ENCODE results near the gene JUND. TPM values are rescaled to one million over a fixed set of nuclear protein-coding genes. Genes with fewer than 3 reads are reported as not detected.

JUND gene
- total and polyA plus RNA-seq, 2 experiments from 2014 or later = 40.0 to 181 TPM

GRCh38 chr19:18264971-18265540 lies 16.4 kb downstream of the JUND start:
- DNase-seq (ENCODE audit: low spot score) = no peak
- no peak for ATAC-seq
- no peaks in the 10 kb centered on the region for H3K4me1 Mint-ChIP-seq
- Histone ChIP-seq H4K20me1 (replicated peaks; ENCODE audit: insufficient read depth) (no peaks in the 10 kb centered on the region), H3K4me3 (no peak overlapping the region), H3F3A (replicated peaks; ENCODE audit: low read depth) (no peaks in the 10 kb centered on the region), H3K4me1 (ENCODE audit: insufficient read depth) (no peaks in the 10 kb centered on the region), H3K27ac (ENCODE audit: low read depth) (no peak overlapping the region), H3K27me3 (ENCODE audit: insufficient read depth) (no peaks in the 10 kb centered on the region), H3K4me2 (no peak overlapping the region), H2AFZ (no peak overlapping the region), H3K9me2 (ENCODE audit: insufficient read depth) (peaks cover 6% of the 10 kb centered on the region; the same call in 1 of the 2 replicates), H3K36me3 (ENCODE audit: insufficient read depth) (no peaks in the 10 kb centered on the region), H3K79me2 (replicated peaks; ENCODE audit: insufficient read depth) (no peaks in the 10 kb centered on the region)
- H3K27me3 Mint-ChIP-seq (ENCODE audit: insufficient read depth, low read depth, poor library complexity) = peaks cover 18% of the 10 kb centered on the region
- H3K36me3 Mint-ChIP-seq (ENCODE audit: low read depth) = peaks cover 5% of the 10 kb centered on the region; the same call in 1 of the 3 replicates
- no peak overlapping the region for H3K4me3 Mint-ChIP-seq
- no peak overlapping the region for H3K27ac Mint-ChIP-seq
- no peak for TF ChIP-seq ZNF462 (CRISPR knock-in tag; IDR thresholded peaks at IDR 0.05)
- TF ChIP-seq CTCF (conservative IDR thresholded peaks at IDR 0.05; ENCODE audit: low read depth in 2 of 2) = no peak
- TF ChIP-seq CREB1 (CRISPR knock-in tag; IDR thresholded peaks at IDR 0.05; ENCODE audit: low read depth) = no peak
- TF ChIP-seq EZH2phosphoT487 (IDR thresholded peaks at IDR 0.05; ENCODE audit: unreplicated experiment) = no peak
- TF ChIP-seq, protein P1, sequence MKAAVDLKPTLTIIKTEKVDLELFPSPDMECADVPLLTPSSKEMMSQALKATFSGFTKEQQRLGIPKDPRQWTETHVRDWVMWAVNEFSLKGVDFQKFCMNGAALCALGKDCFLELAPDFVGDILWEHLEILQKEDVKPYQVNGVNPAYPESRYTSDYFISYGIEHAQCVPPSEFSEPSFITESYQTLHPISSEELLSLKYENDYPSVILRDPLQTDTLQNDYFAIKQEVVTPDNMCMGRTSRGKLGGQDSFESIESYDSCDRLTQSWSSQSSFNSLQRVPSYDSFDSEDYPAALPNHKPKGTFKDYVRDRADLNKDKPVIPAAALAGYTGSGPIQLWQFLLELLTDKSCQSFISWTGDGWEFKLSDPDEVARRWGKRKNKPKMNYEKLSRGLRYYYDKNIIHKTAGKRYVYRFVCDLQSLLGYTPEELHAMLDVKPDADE (IDR thresholded peaks at IDR 0.05) = no peak
- no peak for TF ChIP-seq NANOG (IDR thresholded peaks at IDR 0.05; ENCODE audit: borderline replicate concordance)
- no peak for TF ChIP-seq POLR2AphosphoS5 (IDR thresholded peaks at IDR 0.05; ENCODE audit: low read depth)
- TF ChIP-seq JUNB (IDR thresholded peaks at IDR 0.05; ENCODE audit: unreplicated experiment) = no peak
- no peak for TF ChIP-seq EZH2 (IDR thresholded peaks at IDR 0.05; ENCODE audit: low read depth, unreplicated experiment)
- TF ChIP-seq ZNF331 (CRISPR knock-in tag; IDR thresholded peaks at IDR 0.05; ENCODE audit: low read depth) = no peak
- no peak for TF ChIP-seq ZNF114 (CRISPR knock-in tag; IDR thresholded peaks at IDR 0.05)
- TF ChIP-seq STAT1 (IDR thresholded peaks at IDR 0.05; ENCODE audit: unreplicated experiment) = no peak
- no peak for TF ChIP-seq REST (IDR thresholded peaks at IDR 0.05; ENCODE audit: unreplicated experiment)
- peaks cover 9% of the 10 kb centered on the region; the same call in 1 of the 3 replicates for H3K9me3 Mint-ChIP-seq
